SK-N-SH treated with all-trans-retinoic acid at 6 μM for 48 hours (cell line): Measurements from ENCODE around the gene PSMD3.

ENCODE experiments used
- ATAC-seq: fragments of 200-7000 bp; cut with Tn5 transposase; 3 replicates; pipeline ENCODE4 v1.9.1; 2020; ENCODE audit warnings: mild to moderate bottlenecking, moderate library complexity
- ARNTL ChIP-seq: fragments of 450-650 bp; formaldehyde crosslinking; IDR thresholded peaks from 2 replicates; pipeline ENCODE4 v1.5.0; 2020; ENCODE audit warnings: low read depth, mild to moderate bottlenecking, moderate library complexity, borderline replicate concordance
- BACH2 ChIP-seq: fragments of 250-450 bp; sonication (Bioruptor Pico); IDR thresholded peaks from 2 replicates; pipeline ENCODE4 v1.9.0; 2021; ENCODE audit warnings: mild to moderate bottlenecking, borderline replicate concordance
- CREB5 ChIP-seq: fragments of 250-450 bp; sonication (Bioruptor Pico); IDR thresholded peaks from 2 replicates; pipeline ENCODE4 v1.5.1; 2020; ENCODE audit warnings: low read depth, mild to moderate bottlenecking, moderate library complexity
- CSDC2 ChIP-seq: fragments of 250-450 bp; sonication (Bioruptor Pico); IDR thresholded peaks from 2 replicates; pipeline ENCODE4 v1.5.0; 2020; ENCODE audit warnings: mild to moderate bottlenecking, moderate library complexity
- ESRRG ChIP-seq: fragments of 250-450 bp; sonication (Bioruptor Pico); IDR thresholded peaks from 2 replicates; pipeline ENCODE4 v1.6.1; 2021; ENCODE audit warnings: mild to moderate bottlenecking
- GLIS3 ChIP-seq: fragments of 250-450 bp; sonication (Bioruptor Pico); IDR thresholded peaks from 2 replicates; pipeline ENCODE4 v1.5.0; 2020; ENCODE audit warnings: mild to moderate bottlenecking, moderate library complexity
- ISL1 ChIP-seq: fragments of 250-450 bp; sonication (Bioruptor Pico); IDR thresholded peaks from 2 replicates; pipeline ENCODE4 v2.1.2; 2022; ENCODE audit warnings: mild to moderate bottlenecking, moderate library complexity
- OSR1 ChIP-seq: fragments of 250-450 bp; sonication (Bioruptor Pico); IDR thresholded peaks from 2 replicates; pipeline ENCODE4 v1.8.0; 2022; ENCODE audit warnings: moderate library complexity, mild to moderate bottlenecking, inconsistent platforms
- SNAI2 ChIP-seq: fragments of 250-450 bp; sonication (Bioruptor Pico); IDR thresholded peaks from 2 replicates; pipeline ENCODE4 v1.5.0; 2020; ENCODE audit warnings: mild to moderate bottlenecking, moderate library complexity
- TCF4 ChIP-seq: fragments of 250-450 bp; sonication (Bioruptor Pico); IDR thresholded peaks from 2 replicates; pipeline ENCODE4 v1.8.0; 2021; ENCODE audit warnings: mild to moderate bottlenecking, moderate library complexity, borderline replicate concordance
- TOX ChIP-seq: fragments of 250-450 bp; sonication (Bioruptor Pico); IDR thresholded peaks from 2 replicates; pipeline ENCODE4 v1.8.0; 2021; ENCODE audit warnings: mild to moderate bottlenecking, moderate library complexity, borderline replicate concordance
- ZC3H10 ChIP-seq: fragments of 250-450 bp; sonication (Bioruptor Pico); IDR thresholded peaks from 2 replicates; pipeline ENCODE4 v1.5.1; 2021; ENCODE audit warnings: mild to moderate bottlenecking, moderate library complexity
- ZFP3 ChIP-seq: fragments of 250-450 bp; sonication (Bioruptor Pico); IDR thresholded peaks from 2 replicates; pipeline ENCODE4 v1.5.0; 2020; ENCODE audit warnings: mild to moderate bottlenecking, moderate library complexity
- ZNF565 ChIP-seq: fragments of 450-650 bp; formaldehyde crosslinking; conservative IDR thresholded peaks from 2 replicates; pipeline ENCODE4 v1.5.0; 2020; ENCODE audit warnings: low read depth, mild to moderate bottlenecking, moderate library complexity
- ZNF70 ChIP-seq: fragments of 450-650 bp; formaldehyde crosslinking; IDR thresholded peaks from 2 replicates; pipeline ENCODE4 v1.5.0; 2020; ENCODE audit warnings: mild to moderate bottlenecking, moderate library complexity
- ZNF8 ChIP-seq: fragments of 450-650 bp; formaldehyde crosslinking; IDR thresholded peaks from 2 replicates; pipeline ENCODE4 v1.5.0; 2020; ENCODE audit warnings: mild to moderate bottlenecking, moderate library complexity
- TF ChIP-seq, protein P1 (sequence below): fragments of 250-450 bp; sonication (Bioruptor Pico); IDR thresholded peaks from 2 replicates; pipeline ENCODE4 v1.5.0; 2020; ENCODE audit warnings: mild to moderate bottlenecking, moderate library complexity

PSMD3 gene

GRCh38 chr17:40015998-40016985 is 35.7 kb downstream of the PSMD3 start (continued):
- TF ChIP-seq CREB5 (no peak), SNAI2 (CRISPR knock-in tag) (no peak), ZFP3 (no peak), ZNF565 (no peak), TOX (CRISPR knock-in tag) (no peak), ISL1 (CRISPR knock-in tag) (no peak)

GRCh38 chr17:40017422-40018080 is 36.9 kb downstream of the PSMD3 start:
- ATAC-seq, result no peak
- TF ChIP-seq TCF4 (CRISPR knock-in tag) (no peak), ZNF565 (no peak), ZC3H10 (CRISPR knock-in tag) (no peak), ZNF8 (CRISPR knock-in tag) (no peak), ISL1 (CRISPR knock-in tag) (no peak), GLIS3 (no peak), CSDC2 (no peak), ARNTL (CRISPR knock-in tag) (no peak), TOX (CRISPR knock-in tag) (no peak), ZNF70 (CRISPR knock-in tag) (no peak), BACH2 (CRISPR knock-in tag) (no peak), SNAI2 (CRISPR knock-in tag) (no peak), CREB5 (no peak)
- TF ChIP-seq, protein P1, sequence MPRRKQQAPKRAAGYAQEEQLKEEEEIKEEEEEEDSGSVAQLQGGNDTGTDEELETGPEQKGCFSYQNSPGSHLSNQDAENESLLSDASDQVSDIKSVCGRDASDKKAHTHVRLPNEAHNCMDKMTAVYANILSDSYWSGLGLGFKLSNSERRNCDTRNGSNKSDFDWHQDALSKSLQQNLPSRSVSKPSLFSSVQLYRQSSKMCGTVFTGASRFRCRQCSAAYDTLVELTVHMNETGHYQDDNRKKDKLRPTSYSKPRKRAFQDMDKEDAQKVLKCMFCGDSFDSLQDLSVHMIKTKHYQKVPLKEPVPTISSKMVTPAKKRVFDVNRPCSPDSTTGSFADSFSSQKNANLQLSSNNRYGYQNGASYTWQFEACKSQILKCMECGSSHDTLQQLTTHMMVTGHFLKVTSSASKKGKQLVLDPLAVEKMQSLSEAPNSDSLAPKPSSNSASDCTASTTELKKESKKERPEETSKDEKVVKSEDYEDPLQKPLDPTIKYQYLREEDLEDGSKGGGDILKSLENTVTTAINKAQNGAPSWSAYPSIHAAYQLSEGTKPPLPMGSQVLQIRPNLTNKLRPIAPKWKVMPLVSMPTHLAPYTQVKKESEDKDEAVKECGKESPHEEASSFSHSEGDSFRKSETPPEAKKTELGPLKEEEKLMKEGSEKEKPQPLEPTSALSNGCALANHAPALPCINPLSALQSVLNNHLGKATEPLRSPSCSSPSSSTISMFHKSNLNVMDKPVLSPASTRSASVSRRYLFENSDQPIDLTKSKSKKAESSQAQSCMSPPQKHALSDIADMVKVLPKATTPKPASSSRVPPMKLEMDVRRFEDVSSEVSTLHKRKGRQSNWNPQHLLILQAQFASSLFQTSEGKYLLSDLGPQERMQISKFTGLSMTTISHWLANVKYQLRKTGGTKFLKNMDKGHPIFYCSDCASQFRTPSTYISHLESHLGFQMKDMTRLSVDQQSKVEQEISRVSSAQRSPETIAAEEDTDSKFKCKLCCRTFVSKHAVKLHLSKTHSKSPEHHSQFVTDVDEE (CRISPR knock-in tag), result no peak

DNA sequence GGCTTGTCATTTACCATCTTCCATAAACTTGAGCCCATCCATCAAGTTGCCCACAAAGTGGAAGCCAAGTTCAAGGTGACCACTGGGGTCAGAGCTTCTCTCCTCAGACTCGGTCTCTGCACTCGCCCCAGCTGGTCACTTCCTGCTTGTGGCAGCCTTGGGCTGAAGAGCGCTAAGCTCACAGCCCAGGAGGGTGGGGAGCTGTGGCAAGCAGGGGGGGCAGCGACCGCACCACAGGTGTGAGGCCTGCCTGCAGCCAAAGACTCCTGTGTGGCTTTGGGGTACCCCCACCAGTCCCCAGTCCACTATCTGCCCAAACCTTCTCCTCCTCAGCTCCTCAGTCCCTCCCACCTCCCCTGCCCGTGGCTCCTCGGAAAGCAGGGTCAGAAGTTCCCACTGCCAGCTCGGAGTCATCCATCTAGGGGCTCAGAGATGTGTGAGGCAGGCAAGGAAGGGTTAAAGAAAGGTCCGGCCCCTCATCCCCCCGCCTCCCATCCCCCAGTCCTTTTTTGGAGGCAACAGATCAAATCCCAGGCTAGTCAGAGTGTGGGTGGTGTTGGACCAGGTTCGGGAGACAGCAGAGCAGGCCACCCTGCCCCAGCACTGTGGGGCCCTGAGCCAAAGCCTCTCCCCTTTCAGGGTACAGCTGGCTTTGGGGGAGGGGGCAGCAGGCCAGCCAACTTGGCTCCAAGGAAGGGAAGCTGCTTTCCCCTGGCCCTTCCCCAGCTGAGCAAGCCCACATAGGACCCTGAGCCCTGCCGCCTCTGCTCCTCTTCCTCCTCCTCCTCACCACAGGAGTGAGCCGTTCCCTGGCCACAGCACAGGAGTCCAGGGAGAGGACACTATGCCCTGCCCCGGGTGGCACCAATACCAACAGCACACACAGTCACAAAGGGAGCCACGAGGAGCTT is 37.9 kb downstream of the PSMD3 start:
- TF ChIP-seq OSR1 (CRISPR knock-in tag) (no peak), ESRRG (no peak), ZNF70 (CRISPR knock-in tag) (no peak), CSDC2 (no peak), ZNF8 (CRISPR knock-in tag) (no peak), ISL1 (CRISPR knock-in tag) (no peak)
- TF ChIP-seq, protein P1 (CRISPR knock-in tag), result no peak
- TF ChIP-seq, all 23 proteins: peak for 0
- ATAC-seq, result no peak
